ENCODE results near the gene UHRF2. TPM values are rescaled to one million over a fixed set of nuclear protein-coding genes. Genes with fewer than 3 reads are reported as not detected.
"Not testable (repeated sequence)": the region's sequence is repeated elsewhere in the genome, so short reads cannot be mapped to it uniquely, and the experiment has no call there.

Gene UHRF2
- total and polyA plus RNA-seq, 2 donors = 64.8 to 68.7 TPM

GRCh38 chr9:6441269-6441668 lies 28.3 kb downstream of the UHRF2 start:
- H3K4me3 ChIP-seq (ENCODE audit: low read length in 2 of 2) = no peak overlapping the region
- no peaks in the 10 kb centered on the region for H3K9me3 ChIP-seq (ENCODE audit: control insufficient read depth in 2 of 2, insufficient read depth in 1 of 2, low read length in 1 of 2)
- H3K27me3 ChIP-seq (ENCODE audit: control insufficient read depth in 2 of 2, insufficient read depth in 1 of 2, low read length in 1 of 2) = no peaks in the 10 kb centered on the region
- H3K36me3 ChIP-seq (ENCODE audit: control insufficient read depth in 2 of 2, insufficient read depth in 2 of 2, low read length in 1 of 2) = peaks cover 10 to 29% of the 10 kb centered on the region in 2 donors
- 92% methylated on average over 1 of the region's 1 CpG for WGBS
- no peak overlapping the region for H3K27ac ChIP-seq (ENCODE audit: low read depth in 1 of 2, low read length in 1 of 2)
- DNase-seq (ENCODE audit: low read depth in 6 of 9, low spot score in 9 of 9) = no peak
- H3K4me1 ChIP-seq (ENCODE audit: control insufficient read depth in 2 of 2, insufficient read depth in 2 of 2, low read length in 2 of 2) = no peaks in the 10 kb centered on the region

- WGBS = 71% methylated on average over 1 of the region's 1 CpG
Measured at GRCh38 chr9:6443661-6444060, 30.7 kb downstream of the UHRF2 start.

GRCh38 chr9:6444128-6444527 lies 31.1 kb downstream of the UHRF2 start:
- H3K27me3 ChIP-seq (ENCODE audit: control insufficient read depth in 2 of 2, insufficient read depth in 1 of 2, low read length in 1 of 2) = no peaks in the 10 kb centered on the region
- no peaks in the 10 kb centered on the region for H3K9me3 ChIP-seq (ENCODE audit: control insufficient read depth in 2 of 2, insufficient read depth in 1 of 2, low read length in 1 of 2)
- WGBS = 69% methylated on average over 2 of the region's 2 CpGs
- H3K4me1 ChIP-seq (ENCODE audit: control insufficient read depth in 2 of 2, insufficient read depth in 2 of 2, low read length in 2 of 2) = no peaks in the 10 kb centered on the region
- peaks cover 14 to 21% of the 10 kb centered on the region in 2 donors for H3K36me3 ChIP-seq (ENCODE audit: control insufficient read depth in 2 of 2, insufficient read depth in 2 of 2, low read length in 1 of 2)
- no peak overlapping the region for H3K4me3 ChIP-seq (ENCODE audit: low read length in 2 of 2)
- DNase-seq (ENCODE audit: low read depth in 6 of 9, low spot score in 9 of 9) = no peak
- H3K27ac ChIP-seq (ENCODE audit: low read depth in 1 of 2, low read length in 1 of 2) = no peak overlapping the region

More at GRCh38 chr9:6443661-6444060, 30.7 kb downstream of the UHRF2 start:
- no peaks in the 10 kb centered on the region for H3K4me1 ChIP-seq (ENCODE audit: control insufficient read depth in 2 of 2, insufficient read depth in 2 of 2, low read length in 2 of 2)
- no peak overlapping the region for H3K27ac ChIP-seq (ENCODE audit: low read depth in 1 of 2, low read length in 1 of 2)
- no peaks in the 10 kb centered on the region for H3K27me3 ChIP-seq (ENCODE audit: control insufficient read depth in 2 of 2, insufficient read depth in 1 of 2, low read length in 1 of 2)
- H3K36me3 ChIP-seq (ENCODE audit: control insufficient read depth in 2 of 2, insufficient read depth in 2 of 2, low read length in 1 of 2) = peaks cover 10 to 22% of the 10 kb centered on the region in 2 donors
- no peak for DNase-seq (ENCODE audit: low read depth in 6 of 9, low spot score in 9 of 9)
- no peak overlapping the region for H3K4me3 ChIP-seq (ENCODE audit: low read length in 2 of 2)
- H3K9me3 ChIP-seq (ENCODE audit: control insufficient read depth in 2 of 2, insufficient read depth in 1 of 2, low read length in 1 of 2) = no peaks in the 10 kb centered on the region

GRCh38 chr9:6449086-6449485 lies 36.1 kb downstream of the UHRF2 start:
- H3K4me1 ChIP-seq (ENCODE audit: control insufficient read depth in 2 of 2, insufficient read depth in 2 of 2, low read length in 2 of 2) = no peaks in the 10 kb centered on the region
- H3K4me3 ChIP-seq (ENCODE audit: low read length in 2 of 2) = no peak overlapping the region
- no peak overlapping the region for H3K27ac ChIP-seq (ENCODE audit: low read depth in 1 of 2, low read length in 1 of 2)
- DNase-seq (ENCODE audit: low read depth in 6 of 9, low spot score in 9 of 9) = no peak
- WGBS = 98% methylated on average over 1 of the region's 1 CpG
- H3K36me3 ChIP-seq (ENCODE audit: control insufficient read depth in 2 of 2, insufficient read depth in 2 of 2, low read length in 1 of 2) = peaks cover 13 to 20% of the 10 kb centered on the region in 2 donors
- no peaks in the 10 kb centered on the region for H3K27me3 ChIP-seq (ENCODE audit: control insufficient read depth in 2 of 2, insufficient read depth in 1 of 2, low read length in 1 of 2)
- no peaks in the 10 kb centered on the region for H3K9me3 ChIP-seq (ENCODE audit: control insufficient read depth in 2 of 2, insufficient read depth in 1 of 2, low read length in 1 of 2)

GRCh38 chr9:6449645-6450044 lies 36.6 kb downstream of the UHRF2 start:
- no peak overlapping the region for H3K27ac ChIP-seq (ENCODE audit: low read depth in 1 of 2, low read length in 1 of 2)
- no peaks in the 10 kb centered on the region for H3K9me3 ChIP-seq (ENCODE audit: control insufficient read depth in 2 of 2, insufficient read depth in 1 of 2, low read length in 1 of 2)
- no peaks in the 10 kb centered on the region for H3K27me3 ChIP-seq (ENCODE audit: control insufficient read depth in 2 of 2, insufficient read depth in 1 of 2, low read length in 1 of 2)
- peaks cover 13 to 24% of the 10 kb centered on the region in 2 donors for H3K36me3 ChIP-seq (ENCODE audit: control insufficient read depth in 2 of 2, insufficient read depth in 2 of 2, low read length in 1 of 2)
- H3K4me1 ChIP-seq (ENCODE audit: control insufficient read depth in 2 of 2, insufficient read depth in 2 of 2, low read length in 2 of 2) = no peaks in the 10 kb centered on the region
- H3K4me3 ChIP-seq (ENCODE audit: low read length in 2 of 2) = no peak overlapping the region
- no peak for DNase-seq (ENCODE audit: low read depth in 6 of 9, low spot score in 9 of 9)

- H3K4me3 ChIP-seq (ENCODE audit: low read length in 2 of 2) = no peak overlapping the region
- H3K27me3 ChIP-seq (ENCODE audit: control insufficient read depth in 2 of 2, insufficient read depth in 1 of 2, low read length in 1 of 2) = no peaks in the 10 kb centered on the region
- no peak for DNase-seq (ENCODE audit: low read depth in 6 of 9, low spot score in 9 of 9)
- 92% methylated on average over 5 of the region's 5 CpGs for WGBS
- peaks cover 13 to 24% of the 10 kb centered on the region in 2 donors for H3K36me3 ChIP-seq (ENCODE audit: control insufficient read depth in 2 of 2, insufficient read depth in 2 of 2, low read length in 1 of 2)
- no peak overlapping the region for H3K27ac ChIP-seq (ENCODE audit: low read depth in 1 of 2, low read length in 1 of 2)
- no peaks in the 10 kb centered on the region for H3K4me1 ChIP-seq (ENCODE audit: control insufficient read depth in 2 of 2, insufficient read depth in 2 of 2, low read length in 2 of 2)
- no peaks in the 10 kb centered on the region for H3K9me3 ChIP-seq (ENCODE audit: control insufficient read depth in 2 of 2, insufficient read depth in 1 of 2, low read length in 1 of 2)
Measured at GRCh38 chr9:6450641-6451375, 37.8 kb downstream of the UHRF2 start.

GRCh38 chr9:6455292-6455691 lies 42.3 kb downstream of the UHRF2 start:
- H3K4me1 ChIP-seq (ENCODE audit: control insufficient read depth in 2 of 2, insufficient read depth in 2 of 2, low read length in 2 of 2); H3K36me3 ChIP-seq (ENCODE audit: control insufficient read depth in 2 of 2, insufficient read depth in 2 of 2, low read length in 1 of 2): not testable (repeated sequence)
- 98% methylated on average over 4 of the region's 4 CpGs for WGBS

GRCh38 chr9:6458704-6459103 lies 45.7 kb downstream of the UHRF2 start:
- not testable (repeated sequence) for H3K27ac ChIP-seq (ENCODE audit: low read depth in 1 of 2, low read length in 1 of 2); H3K9me3 ChIP-seq (ENCODE audit: control insufficient read depth in 2 of 2, insufficient read depth in 1 of 2, low read length in 1 of 2); DNase-seq (ENCODE audit: low read depth in 6 of 9, low spot score in 9 of 9); H3K4me1 ChIP-seq (ENCODE audit: control insufficient read depth in 2 of 2, insufficient read depth in 2 of 2, low read length in 2 of 2); H3K4me3 ChIP-seq (ENCODE audit: low read length in 2 of 2); H3K27me3 ChIP-seq (ENCODE audit: control insufficient read depth in 2 of 2, insufficient read depth in 1 of 2, low read length in 1 of 2)
- WGBS = 94% methylated on average over 4 of the region's 4 CpGs
- H3K36me3 ChIP-seq (ENCODE audit: control insufficient read depth in 2 of 2, insufficient read depth in 2 of 2, low read length in 1 of 2) = peaks cover 7 to 26% of the 10 kb centered on the region in 2 donors

More at GRCh38 chr9:6455292-6455691, 42.3 kb downstream of the UHRF2 start:
- DNase-seq (ENCODE audit: low read depth in 6 of 9, low spot score in 9 of 9); H3K4me3 ChIP-seq (ENCODE audit: low read length in 2 of 2); H3K27me3 ChIP-seq (ENCODE audit: control insufficient read depth in 2 of 2, insufficient read depth in 1 of 2, low read length in 1 of 2); H3K27ac ChIP-seq (ENCODE audit: low read depth in 1 of 2, low read length in 1 of 2); H3K9me3 ChIP-seq (ENCODE audit: control insufficient read depth in 2 of 2, insufficient read depth in 1 of 2, low read length in 1 of 2): not testable (repeated sequence)

GRCh38 chr9:6459718-6460117 lies 46.7 kb downstream of the UHRF2 start:
- H3K27me3 ChIP-seq (ENCODE audit: control insufficient read depth in 2 of 2, insufficient read depth in 1 of 2, low read length in 1 of 2) = no peaks in the 10 kb centered on the region
- no peaks in the 10 kb centered on the region for H3K9me3 ChIP-seq (ENCODE audit: control insufficient read depth in 2 of 2, insufficient read depth in 1 of 2, low read length in 1 of 2)
- no peak overlapping the region for H3K27ac ChIP-seq (ENCODE audit: low read depth in 1 of 2, low read length in 1 of 2)
- no peaks in the 10 kb centered on the region for H3K4me1 ChIP-seq (ENCODE audit: control insufficient read depth in 2 of 2, insufficient read depth in 2 of 2, low read length in 2 of 2)
- H3K4me3 ChIP-seq (ENCODE audit: low read length in 2 of 2) = no peak overlapping the region
- H3K36me3 ChIP-seq (ENCODE audit: control insufficient read depth in 2 of 2, insufficient read depth in 2 of 2, low read length in 1 of 2) = peaks cover 7 to 25% of the 10 kb centered on the region in 2 donors
- 96% methylated on average over 5 of the region's 5 CpGs for WGBS
- no peak for DNase-seq (ENCODE audit: low read depth in 6 of 9, low spot score in 9 of 9)
